HepG2 (cell line): ENCODE measurements around the gene BCL6B. TPM values are rescaled to one million over a fixed set of nuclear protein-coding genes. Genes with fewer than 3 reads are reported as not detected.
A peak's percentile ranks its signal among the peaks of the same experiment; 100 is the strongest.

ENCODE experiments used
- BRCA1 ChIP-seq: sonication (generic); formaldehyde crosslinking; IDR thresholded peaks from 2 replicates; pipeline ENCODE4 v1.4.0; 2020; ENCODE audit warnings: missing genetic modification reagents
- CENPT ChIP-seq: sonication (generic); formaldehyde crosslinking; IDR thresholded peaks from 2 replicates; pipeline ENCODE4 v1.8.0; 2022; ENCODE audit warnings: low read depth, mild to moderate bottlenecking, moderate library complexity, missing genetic modification reagents
- HIC2 ChIP-seq: sonication (generic); formaldehyde crosslinking; IDR thresholded peaks from 2 replicates; pipeline ENCODE4 v1.9.0; 2022; ENCODE audit warnings: low read depth, missing genetic modification reagents
- ISX ChIP-seq: sonication (generic); formaldehyde crosslinking; conservative IDR thresholded peaks from 2 replicates; pipeline ENCODE4 v1.5.0; 2020; ENCODE audit warnings: missing genetic modification reagents
- RARA ChIP-seq: IDR thresholded peaks from 2 replicates; pipeline ENCODE4 v1.6.1; 2016; ENCODE audit warnings: missing genetic modification reagents, missing compliant biosample characterization
- SMAD9 ChIP-seq: sonication (generic); formaldehyde crosslinking; IDR thresholded peaks from 2 replicates; pipeline ENCODE4 v1.5.1; 2020; ENCODE audit warnings: mild to moderate bottlenecking, missing genetic modification reagents
- TP53 ChIP-seq: sonication (generic); formaldehyde crosslinking; conservative IDR thresholded peaks from 2 replicates; pipeline ENCODE4 v1.4.0; 2020; ENCODE audit warnings: missing genetic modification reagents
- YY1 ChIP-seq: IDR thresholded peaks from 2 replicates; pipeline ENCODE4 v1.6.1; 2011; ENCODE audit warnings: low read length, low read depth, moderate library complexity, mild to moderate bottlenecking; ENCODE audit not compliant: insufficient read depth, insufficient replicate concordance
- ZBED4 ChIP-seq: sonication (generic); formaldehyde crosslinking; IDR thresholded peaks from 2 replicates; pipeline ENCODE4 v1.4.0; 2020; ENCODE audit warnings: missing genetic modification reagents, borderline replicate concordance
- ZFP90 ChIP-seq: sonication (generic); formaldehyde crosslinking; IDR thresholded peaks from 2 replicates; pipeline ENCODE4 v1.8.0; 2022; ENCODE audit warnings: missing genetic modification reagents, mild to moderate bottlenecking, inconsistent platforms, borderline replicate concordance
- ZNF598 ChIP-seq: sonication (generic); formaldehyde crosslinking; IDR thresholded peaks from 2 replicates; pipeline ENCODE4 v1.5.1; 2020; ENCODE audit warnings: mild to moderate bottlenecking, missing genetic modification reagents, borderline replicate concordance
- ZNF784 ChIP-seq: sonication (generic); formaldehyde crosslinking; IDR thresholded peaks from 2 replicates; pipeline ENCODE4 v1.5.1; 2020; ENCODE audit warnings: missing genetic modification reagents, mild to moderate bottlenecking, borderline replicate concordance
- ZNF841 ChIP-seq: sonication (generic); formaldehyde crosslinking; IDR thresholded peaks from 2 replicates; pipeline ENCODE4 v1.8.1; 2023; ENCODE audit warnings: missing genetic modification reagents, borderline replicate concordance
- polyA plus RNA-seq, 8 experiments: library from polyadenylated mRNA; depleted of rRNA in 3 of 8; stranded (reverse) in 7 of 8; unstranded in 1 of 8; fragments of >200 nt; fragmentation: Illumina TruSeq in 4 of 8; extraction: Trizol in 4 of 8; gene quantifications; 2 replicates each; pipeline versions ENCODE4 v1.2.1 to v1.2.3, GENCODE V29; 2011 to 2016; ENCODE audit warnings: low read depth in 4 of 8, missing spikeins in 1 of 8, mixed read lengths in 1 of 8; ENCODE audit not compliant: insufficient read depth in 1 of 8
- total RNA-seq, 5 experiments: library from RNA; depleted of rRNA; stranded (reverse); fragments of >200 nt; fragmentation: Illumina TruSeq; extraction: Trizol; gene quantifications; 2 replicates each; pipeline ENCODE4 v1.2.3, GENCODE V29; 2016; ENCODE audit warnings: low read depth in 1 of 5
- TF ChIP-seq, protein P1 (sequence below): sonication (generic); formaldehyde crosslinking; IDR thresholded peaks from 2 replicates; pipeline ENCODE4 v1.5.0; 2020; ENCODE audit warnings: mild to moderate bottlenecking, missing genetic modification reagents, borderline replicate concordance
- TF ChIP-seq, protein P2 (sequence below): sonication (generic); formaldehyde crosslinking; IDR thresholded peaks from 2 replicates; pipeline ENCODE4 v1.5.0; 2020; ENCODE audit warnings: mild to moderate bottlenecking, missing genetic modification reagents

BCL6B gene
- total and polyA plus RNA-seq, 2 of the 13 experiments (the other 11 are each of a cell fraction or from before 2014, with no cell fraction given) = not detected

DNA sequence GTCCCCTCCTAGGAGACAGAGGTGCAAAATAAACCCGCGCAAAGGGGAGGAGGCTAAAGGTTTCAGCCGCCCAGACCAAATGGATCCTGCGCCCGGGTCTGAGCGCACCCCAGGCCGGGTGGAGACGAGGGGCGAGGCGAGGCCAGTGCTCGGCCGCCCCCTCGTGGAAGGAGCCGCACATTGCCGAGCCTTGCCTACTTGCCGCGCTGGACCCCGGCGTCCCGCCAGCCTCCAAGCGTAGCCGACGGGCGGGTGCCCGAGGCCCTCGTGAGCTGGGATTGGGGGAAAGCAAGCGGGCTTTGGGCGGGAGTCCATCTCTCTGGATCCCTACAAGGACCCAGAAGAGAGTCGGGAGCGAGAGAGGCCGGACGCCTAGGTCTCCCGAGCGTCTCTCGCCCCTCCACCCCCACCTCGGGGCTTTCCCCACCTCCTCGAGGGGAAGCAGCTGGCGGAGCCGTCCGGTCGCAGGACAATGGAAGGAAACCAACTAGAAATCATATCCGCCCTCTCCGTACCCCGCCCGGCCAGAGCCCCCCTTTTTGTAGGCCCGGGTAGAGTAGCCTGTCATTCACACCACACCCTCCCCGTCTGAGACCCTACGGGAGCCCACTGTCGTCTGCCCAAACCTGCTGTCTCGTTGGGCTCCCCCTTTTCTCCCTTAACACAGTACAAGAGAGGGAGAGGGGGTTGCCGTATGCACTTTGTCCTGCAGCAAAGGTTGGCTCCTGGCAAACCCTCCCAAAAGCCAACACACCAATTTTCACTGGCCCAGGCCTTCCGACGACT, 664 bp upstream of the BCL6B start (continued):
- TF ChIP-seq HIC2 (CRISPR knock-in tag) (no peak), BRCA1 (CRISPR knock-in tag) (no peak), TP53 (CRISPR knock-in tag) (no peak), YY1 (peak; percentile 61), ZNF784 (peak; percentile 55; the same call in 1 of the 2 replicates), ZNF598 (no peak), ZFP90 (CRISPR knock-in tag) (no peak), RARA (CRISPR knock-in tag) (no peak), SMAD9 (CRISPR knock-in tag) (no peak), ZBED4 (CRISPR knock-in tag) (peak; percentile 67; the same call in 1 of the 2 replicates), CENPT (no peak), ISX (CRISPR knock-in tag) (no peak), ZNF841 (no peak)
- TF ChIP-seq, protein P1, sequence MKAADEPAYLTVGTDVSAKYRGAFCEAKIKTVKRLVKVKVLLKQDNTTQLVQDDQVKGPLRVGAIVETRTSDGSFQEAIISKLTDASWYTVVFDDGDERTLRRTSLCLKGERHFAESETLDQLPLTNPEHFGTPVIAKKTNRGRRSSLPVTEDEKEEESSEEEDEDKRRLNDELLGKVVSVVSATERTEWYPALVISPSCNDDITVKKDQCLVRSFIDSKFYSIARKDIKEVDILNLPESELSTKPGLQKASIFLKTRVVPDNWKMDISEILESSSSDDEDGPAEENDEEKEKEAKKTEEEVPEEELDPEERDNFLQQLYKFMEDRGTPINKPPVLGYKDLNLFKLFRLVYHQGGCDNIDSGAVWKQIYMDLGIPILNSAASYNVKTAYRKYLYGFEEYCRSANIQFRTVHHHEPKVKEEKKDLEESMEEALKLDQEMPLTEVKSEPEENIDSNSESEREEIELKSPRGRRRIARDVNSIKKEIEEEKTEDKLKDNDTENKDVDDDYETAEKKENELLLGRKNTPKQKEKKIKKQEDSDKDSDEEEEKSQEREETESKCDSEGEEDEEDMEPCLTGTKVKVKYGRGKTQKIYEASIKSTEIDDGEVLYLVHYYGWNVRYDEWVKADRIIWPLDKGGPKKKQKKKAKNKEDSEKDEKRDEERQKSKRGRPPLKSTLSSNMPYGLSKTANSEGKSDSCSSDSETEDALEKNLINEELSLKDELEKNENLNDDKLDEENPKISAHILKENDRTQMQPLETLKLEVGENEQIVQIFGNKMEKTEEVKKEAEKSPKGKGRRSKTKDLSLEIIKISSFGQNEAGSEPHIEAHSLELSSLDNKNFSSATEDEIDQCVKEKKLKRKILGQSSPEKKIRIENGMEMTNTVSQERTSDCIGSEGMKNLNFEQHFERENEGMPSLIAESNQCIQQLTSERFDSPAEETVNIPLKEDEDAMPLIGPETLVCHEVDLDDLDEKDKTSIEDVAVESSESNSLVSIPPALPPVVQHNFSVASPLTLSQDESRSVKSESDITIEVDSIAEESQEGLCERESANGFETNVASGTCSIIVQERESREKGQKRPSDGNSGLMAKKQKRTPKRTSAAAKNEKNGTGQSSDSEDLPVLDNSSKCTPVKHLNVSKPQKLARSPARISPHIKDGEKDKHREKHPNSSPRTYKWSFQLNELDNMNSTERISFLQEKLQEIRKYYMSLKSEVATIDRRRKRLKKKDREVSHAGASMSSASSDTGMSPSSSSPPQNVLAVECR = no peak; the same call in 1 of the 2 replicates
- TF ChIP-seq, protein P2, sequence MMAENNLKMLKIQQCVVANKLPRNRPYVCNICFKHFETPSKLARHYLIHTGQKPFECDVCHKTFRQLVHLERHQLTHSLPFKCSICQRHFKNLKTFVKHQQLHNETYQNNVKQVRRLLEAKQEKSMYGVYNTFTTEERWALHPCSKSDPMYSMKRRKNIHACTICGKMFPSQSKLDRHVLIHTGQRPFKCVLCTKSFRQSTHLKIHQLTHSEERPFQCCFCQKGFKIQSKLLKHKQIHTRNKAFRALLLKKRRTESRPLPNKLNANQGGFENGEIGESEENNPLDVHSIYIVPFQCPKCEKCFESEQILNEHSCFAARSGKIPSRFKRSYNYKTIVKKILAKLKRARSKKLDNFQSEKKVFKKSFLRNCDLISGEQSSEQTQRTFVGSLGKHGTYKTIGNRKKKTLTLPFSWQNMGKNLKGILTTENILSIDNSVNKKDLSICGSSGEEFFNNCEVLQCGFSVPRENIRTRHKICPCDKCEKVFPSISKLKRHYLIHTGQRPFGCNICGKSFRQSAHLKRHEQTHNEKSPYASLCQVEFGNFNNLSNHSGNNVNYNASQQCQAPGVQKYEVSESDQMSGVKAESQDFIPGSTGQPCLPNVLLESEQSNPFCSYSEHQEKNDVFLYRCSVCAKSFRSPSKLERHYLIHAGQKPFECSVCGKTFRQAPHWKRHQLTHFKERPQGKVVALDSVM (CRISPR knock-in tag) = no peak
